SU-DHL-6 (cell line): ENCODE data around the gene PASK.

ENCODE experiments used
- EZH2phosphoT487 ChIP-seq: fragments of 200-600 bp; sonication (generic), shearing (Covaris generic); conservative IDR thresholded peaks from 2 replicates; pipeline ENCODE4 v1.6.1; 2018; ENCODE audit warnings: mild to moderate bottlenecking, antibody characterized with exemption, low read length, moderate library complexity, mixed read lengths
- TF ChIP-seq, protein P1 (sequence below): fragments of 200-600 bp; sonication (generic); IDR thresholded peaks from one replicate; pipeline ENCODE4 v1.5.1; 2017; ENCODE audit warnings: antibody characterized with exemption, mild to moderate bottlenecking, low read length, moderate library complexity; ENCODE audit not compliant: insufficient read depth, poor library complexity, severe bottlenecking

DNA sequence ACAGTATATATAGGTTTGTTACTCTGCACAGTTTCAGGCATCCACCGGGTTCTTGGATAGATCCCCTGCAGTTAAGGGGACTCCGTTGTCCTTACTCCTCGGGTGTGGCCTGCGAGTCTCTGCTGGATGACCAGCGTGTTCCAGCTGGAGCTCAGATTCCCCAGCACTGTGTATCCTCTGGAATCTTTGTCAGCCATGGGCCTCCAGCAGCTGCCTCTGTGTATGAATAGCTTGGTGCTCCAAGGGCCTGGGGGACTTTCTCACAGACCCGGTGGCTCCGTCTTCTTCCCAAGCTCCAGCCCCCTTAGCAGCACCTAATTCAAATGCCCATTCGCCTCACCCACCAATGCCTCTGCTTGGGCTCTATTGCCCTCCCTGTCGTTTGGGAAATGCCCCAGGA lies 45.5 kb upstream of the PASK start:
- TF ChIP-seq, protein P1, sequence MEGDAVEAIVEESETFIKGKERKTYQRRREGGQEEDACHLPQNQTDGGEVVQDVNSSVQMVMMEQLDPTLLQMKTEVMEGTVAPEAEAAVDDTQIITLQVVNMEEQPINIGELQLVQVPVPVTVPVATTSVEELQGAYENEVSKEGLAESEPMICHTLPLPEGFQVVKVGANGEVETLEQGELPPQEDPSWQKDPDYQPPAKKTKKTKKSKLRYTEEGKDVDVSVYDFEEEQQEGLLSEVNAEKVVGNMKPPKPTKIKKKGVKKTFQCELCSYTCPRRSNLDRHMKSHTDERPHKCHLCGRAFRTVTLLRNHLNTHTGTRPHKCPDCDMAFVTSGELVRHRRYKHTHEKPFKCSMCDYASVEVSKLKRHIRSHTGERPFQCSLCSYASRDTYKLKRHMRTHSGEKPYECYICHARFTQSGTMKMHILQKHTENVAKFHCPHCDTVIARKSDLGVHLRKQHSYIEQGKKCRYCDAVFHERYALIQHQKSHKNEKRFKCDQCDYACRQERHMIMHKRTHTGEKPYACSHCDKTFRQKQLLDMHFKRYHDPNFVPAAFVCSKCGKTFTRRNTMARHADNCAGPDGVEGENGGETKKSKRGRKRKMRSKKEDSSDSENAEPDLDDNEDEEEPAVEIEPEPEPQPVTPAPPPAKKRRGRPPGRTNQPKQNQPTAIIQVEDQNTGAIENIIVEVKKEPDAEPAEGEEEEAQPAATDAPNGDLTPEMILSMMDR: no peak
- no peak for TF ChIP-seq EZH2phosphoT487
